Lower leg skin (tissue), 4 donors: Measurements from ENCODE around the gene RTBDN. TPM values are rescaled to one million over a fixed set of nuclear protein-coding genes. Genes with fewer than 3 reads are reported as not detected.
A peak's percentile ranks its signal among the peaks of the same experiment; 100 is the strongest.

Experiments used
- DNase-seq, 2 donors: peaks; one replicate each; pipeline ENCODE4 v3.0.0-alpha.2; 2019; ENCODE audit warnings: low spot score in 2 of 2
- H3K4me3 ChIP-seq: fragments of 200-600 bp; sonication (generic); 2 replicates; pipeline ENCODE4 v1.5.1; 2017; ENCODE audit warnings: mild to moderate bottlenecking, low read depth; ENCODE audit not compliant: poor library complexity, severe bottlenecking
- POLR2A ChIP-seq, 2 donors: fragments of 450-650 bp; IDR thresholded peaks; one replicate each; pipeline ENCODE4 v1.6.1; 2016 to 2017; ENCODE audit warnings: antibody characterized with exemption in 2 of 2, mild to moderate bottlenecking in 1 of 2, moderate library complexity in 1 of 2
- WGBS, 2 donors: methylation state at CpG; one replicate each; pipeline ENCODE4 v1.1.5; 2018; 5-methylcytosine and 5-hydroxymethylcytosine counted together
- intact Hi-C: fragments of 100-400 bp; cut with DNase I; formaldehyde crosslinking; loops from one replicate; pipeline ENCODE4 v1.15.0; 2023; ENCODE audit warnings: low total_unique reads
- total RNA-seq, 4 donors: library from RNA; depleted of rRNA; stranded (reverse); fragments of >200 nt; gene quantifications; one replicate each; pipeline ENCODE4 v1.1.0, GENCODE V29; 2016
- TF ChIP-seq, protein P1 (sequence below), 3 donors: fragments of 450-650 bp; IDR thresholded peaks; one replicate each; pipeline ENCODE4 v1.5.1; 2016; ENCODE audit warnings: antibody characterized with exemption in 3 of 3, mild to moderate bottlenecking in 3 of 3, moderate library complexity in 2 of 3

The RTBDN gene
- total RNA-seq, 4 donors from 2014 or later = not detected

DNA sequence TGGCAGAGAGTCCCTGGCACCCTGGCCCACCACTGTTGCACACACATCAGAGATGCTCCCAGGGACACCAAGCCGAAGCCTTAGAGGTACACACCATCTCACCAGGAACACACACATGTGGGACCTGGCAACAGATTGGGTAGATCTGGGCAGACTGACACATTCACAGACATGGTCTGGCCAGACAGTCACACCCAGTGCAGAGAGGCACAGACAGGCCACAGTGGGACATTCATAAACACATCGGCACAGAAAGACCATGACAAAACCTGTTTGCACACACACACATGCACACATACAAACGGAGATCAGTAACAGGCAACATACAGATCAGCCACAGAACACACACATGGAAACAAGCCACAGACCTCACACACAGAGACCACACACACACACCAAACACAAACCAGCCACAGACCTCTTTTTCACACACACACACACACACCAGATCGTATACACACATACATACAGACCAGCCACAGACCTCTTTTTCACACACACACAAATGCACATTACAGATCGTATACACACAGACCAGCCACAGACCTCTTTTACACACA, 49.4 kb downstream of the RTBDN start:
- no peak overlapping the region for H3K4me3 ChIP-seq
- TF ChIP-seq, protein P1, sequence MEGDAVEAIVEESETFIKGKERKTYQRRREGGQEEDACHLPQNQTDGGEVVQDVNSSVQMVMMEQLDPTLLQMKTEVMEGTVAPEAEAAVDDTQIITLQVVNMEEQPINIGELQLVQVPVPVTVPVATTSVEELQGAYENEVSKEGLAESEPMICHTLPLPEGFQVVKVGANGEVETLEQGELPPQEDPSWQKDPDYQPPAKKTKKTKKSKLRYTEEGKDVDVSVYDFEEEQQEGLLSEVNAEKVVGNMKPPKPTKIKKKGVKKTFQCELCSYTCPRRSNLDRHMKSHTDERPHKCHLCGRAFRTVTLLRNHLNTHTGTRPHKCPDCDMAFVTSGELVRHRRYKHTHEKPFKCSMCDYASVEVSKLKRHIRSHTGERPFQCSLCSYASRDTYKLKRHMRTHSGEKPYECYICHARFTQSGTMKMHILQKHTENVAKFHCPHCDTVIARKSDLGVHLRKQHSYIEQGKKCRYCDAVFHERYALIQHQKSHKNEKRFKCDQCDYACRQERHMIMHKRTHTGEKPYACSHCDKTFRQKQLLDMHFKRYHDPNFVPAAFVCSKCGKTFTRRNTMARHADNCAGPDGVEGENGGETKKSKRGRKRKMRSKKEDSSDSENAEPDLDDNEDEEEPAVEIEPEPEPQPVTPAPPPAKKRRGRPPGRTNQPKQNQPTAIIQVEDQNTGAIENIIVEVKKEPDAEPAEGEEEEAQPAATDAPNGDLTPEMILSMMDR (IDR thresholded peaks at IDR 0.05) = peak in 1 of 3 donors; percentile 6
- no peak for TF ChIP-seq POLR2A (IDR thresholded peaks at IDR 0.05)
- intact Hi-C loops = no loop called here
- 28 to 31% methylated on average over 5 of the region's 5 CpGs for WGBS, 2 donors
- DNase-seq = peak in 1 of 2 donors; percentile 27

DNA sequence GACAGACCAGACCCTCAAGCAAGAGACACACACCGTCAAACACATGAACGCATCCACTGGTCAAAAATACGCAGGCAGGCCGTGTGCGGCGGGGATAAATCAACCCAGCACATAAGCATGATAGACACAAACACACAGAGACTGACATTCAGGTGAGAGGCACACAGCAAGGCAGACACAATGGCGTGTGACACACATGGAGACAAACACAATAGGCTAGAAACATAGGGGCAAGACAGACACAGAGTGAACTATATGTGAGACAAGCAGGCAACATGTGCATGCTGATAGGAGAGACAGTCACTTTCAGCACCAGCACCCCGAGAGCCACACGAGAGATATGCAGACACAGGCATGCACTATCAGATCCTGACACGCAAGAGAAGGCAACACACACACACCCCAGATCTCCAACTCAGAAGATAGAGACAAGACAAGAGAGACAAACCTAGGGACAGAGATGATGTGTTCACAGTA, 49.9 kb downstream of the RTBDN start:
- intact Hi-C loops = no loop called here
- 20 to 47% methylated on average over 10 of the region's 10 CpGs for WGBS, 2 donors
- no peak overlapping the region for H3K4me3 ChIP-seq
- no peak for TF ChIP-seq POLR2A (IDR thresholded peaks at IDR 0.05)
- TF ChIP-seq, protein P1 (IDR thresholded peaks at IDR 0.05) = no peak
- DNase-seq = no peak

DNA sequence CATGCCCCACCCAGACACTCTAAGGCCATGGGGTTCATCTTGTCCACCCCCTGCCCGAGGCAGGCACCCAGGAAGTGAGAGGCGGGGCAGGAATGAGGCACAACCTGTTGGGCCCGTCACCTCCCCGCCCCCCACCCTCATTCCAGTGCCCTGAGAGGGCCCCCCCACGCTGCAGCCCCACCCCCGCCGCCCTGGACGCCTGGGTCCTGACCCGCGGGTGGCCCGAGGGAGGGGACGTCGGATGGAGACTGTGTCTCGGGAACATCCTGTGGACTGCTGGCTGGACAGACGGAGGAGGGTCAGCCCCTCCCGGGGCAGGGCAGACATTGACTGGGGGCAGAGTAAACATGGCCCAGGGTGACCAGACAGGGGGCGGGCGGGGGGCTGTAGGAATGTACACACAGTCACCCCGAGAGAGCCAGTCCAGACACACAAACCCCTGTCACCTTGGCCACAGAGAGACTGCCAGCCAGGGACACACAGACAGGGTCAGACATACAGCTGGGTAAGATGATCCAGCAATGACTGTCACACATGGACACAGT, 50.5 kb downstream of the RTBDN start:
- 4 to 15% methylated on average over 4 to 7 of the region's 19 CpGs for WGBS, 2 donors
- intact Hi-C loops = no loop called here
- peak in 1 of 2 donors; percentile 58 for DNase-seq
- no peak for TF ChIP-seq POLR2A (IDR thresholded peaks at IDR 0.05)
- TF ChIP-seq, protein P1 (IDR thresholded peaks at IDR 0.05) = no peak
- no peak overlapping the region for H3K4me3 ChIP-seq

DNA sequence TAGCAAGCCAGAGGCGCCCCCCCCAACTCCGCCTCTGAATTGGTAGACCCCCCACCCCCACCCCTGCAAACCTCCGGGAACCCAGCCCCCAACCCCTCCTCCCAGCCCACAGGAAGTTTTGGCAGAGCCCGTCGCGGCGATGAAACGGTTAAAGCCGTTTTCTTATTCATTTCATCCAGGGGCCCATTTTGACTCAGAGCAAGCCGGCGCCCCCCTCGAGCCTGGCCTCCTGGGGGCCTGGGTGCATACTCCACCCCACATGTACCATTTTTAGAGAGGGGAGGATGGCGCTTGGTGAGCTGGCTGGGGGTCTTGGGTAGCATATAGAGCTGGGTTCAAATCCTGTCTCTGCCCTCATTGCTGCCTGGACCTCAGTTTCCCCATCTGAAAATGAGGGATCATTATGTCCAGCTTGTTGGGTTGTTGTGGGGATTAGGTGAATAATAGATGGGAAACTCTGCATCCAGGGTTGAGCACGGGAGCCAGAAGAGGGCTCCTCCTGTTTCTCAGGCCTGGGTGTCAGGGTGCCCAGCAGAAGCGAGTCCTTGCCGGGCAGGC, 51.0 kb downstream of the RTBDN start:
- intact Hi-C loops = no loop called here
- 6 to 10% methylated on average over 14 to 15 of the region's 16 CpGs for WGBS, 2 donors
- H3K4me3 ChIP-seq = no peak overlapping the region
- TF ChIP-seq, protein P1 (IDR thresholded peaks at IDR 0.05) = no peak
- TF ChIP-seq POLR2A (IDR thresholded peaks at IDR 0.05) = no peak
- DNase-seq = no peak

DNA sequence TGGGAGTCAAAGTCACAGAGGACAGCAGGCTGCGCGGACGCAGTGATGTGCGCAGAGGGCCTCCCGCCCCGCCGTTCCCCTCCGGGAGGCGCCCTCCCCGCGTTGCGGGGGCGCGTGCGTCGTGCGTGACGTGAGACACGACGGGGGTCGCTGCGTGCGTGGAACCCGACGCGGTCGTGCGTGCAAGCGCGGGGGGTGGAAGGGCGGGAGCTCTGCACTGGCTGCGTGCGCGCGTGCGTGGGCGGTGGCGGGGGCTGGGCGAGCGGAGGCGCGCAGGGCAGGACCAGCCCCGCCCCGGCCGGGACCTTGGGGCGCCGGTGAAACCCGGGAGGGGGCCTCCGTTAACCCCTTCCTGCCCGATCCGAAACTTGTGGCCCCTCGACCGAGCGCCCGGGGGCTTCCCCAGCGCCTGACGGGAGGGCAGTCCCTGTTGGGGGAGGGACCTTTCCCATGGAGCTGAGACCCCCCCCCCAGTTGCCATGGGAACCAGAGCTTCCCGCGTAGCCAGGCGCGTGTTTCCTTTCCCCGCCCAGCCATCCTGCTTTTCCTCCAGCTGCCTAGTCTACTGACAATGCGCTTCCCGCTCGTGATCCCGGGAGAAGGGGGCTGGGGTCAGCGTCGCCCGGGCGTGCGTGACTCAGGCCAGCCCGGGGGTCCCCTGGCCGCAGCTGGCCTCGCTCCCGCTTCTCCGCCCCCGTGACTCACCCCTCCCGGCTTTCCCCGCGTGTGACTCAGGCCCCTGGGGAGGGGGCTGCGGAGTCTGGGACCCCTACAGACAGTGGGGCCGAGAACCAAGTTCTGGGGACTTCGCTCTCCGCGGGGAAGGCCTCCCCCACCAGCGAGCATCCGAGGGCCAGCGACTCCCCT, 51.7 kb downstream of the RTBDN start:
- TF ChIP-seq, protein P1 (IDR thresholded peaks at IDR 0.05) = no peak
- TF ChIP-seq POLR2A (IDR thresholded peaks at IDR 0.05) = no peak
- DNase-seq = peak; percentile 80 to 96
- no peak overlapping the region for H3K4me3 ChIP-seq
- intact Hi-C loops = no loop called here
- WGBS, 2 donors = 1% methylated on average over 63 to 77 of the region's 88 CpGs
